Stomach (tissue), 4 donors: ENCODE data around the gene SMPD2.

Source experiments
- CTCF ChIP-seq, 7 experiments: fragments of 450-650 bp in 4 of 7; fragments of 200-600 bp in 3 of 7; sonication (generic) in 3 of 7; IDR thresholded peaks; one replicate each; pipeline ENCODE4 v1.5.1; 2016 to 2019; ENCODE audit warnings: antibody characterized with exemption in 7 of 7, control low read depth in 2 of 7, mild to moderate bottlenecking in 1 of 7
- EP300 ChIP-seq: sonication (generic); formaldehyde crosslinking; IDR thresholded peaks from one replicate; pipeline ENCODE4 v1.6.1; 2017; ENCODE audit warnings: antibody characterized with exemption
- POLR2A ChIP-seq, 4 donors: fragments of 450-650 bp; IDR thresholded peaks; one replicate each; pipeline ENCODE4 v1.6.1; 2016; ENCODE audit warnings: antibody characterized with exemption in 4 of 4, control low read depth in 2 of 4, mild to moderate bottlenecking in 1 of 4, moderate library complexity in 1 of 4
- POLR2AphosphoS5 ChIP-seq, 3 donors: sonication (generic); formaldehyde crosslinking; IDR thresholded peaks; one replicate each; pipeline ENCODE4 v1.6.1; 2016; ENCODE audit warnings: antibody characterized with exemption in 3 of 3

GRCh38 chr6:109475625-109476024 is 35.1 kb downstream of the SMPD2 start:
- no peak for TF ChIP-seq POLR2A (IDR thresholded peaks at IDR 0.05)
- no peak for TF ChIP-seq CTCF (IDR thresholded peaks at IDR 0.05)
- no peak for TF ChIP-seq POLR2AphosphoS5 (IDR thresholded peaks at IDR 0.05)
- no peak for TF ChIP-seq EP300
